Ovary (tissue), 3 donors: Measurements from ENCODE around the gene SHB.

Experiments used
- EP300 ChIP-seq: sonication (generic); formaldehyde crosslinking; IDR thresholded peaks from one replicate; pipeline ENCODE4 v1.6.1; 2017; ENCODE audit warnings: antibody characterized with exemption
- POLR2A ChIP-seq: fragments of 450-650 bp; IDR thresholded peaks from one replicate; pipeline ENCODE4 v1.6.1; 2017; ENCODE audit warnings: antibody characterized with exemption, mild to moderate bottlenecking, moderate library complexity
- TF ChIP-seq, protein P1 (sequence below), 3 donors: fragments of 450-650 bp in 2 of 3; fragments of 200-600 bp in 1 of 3; IDR thresholded peaks; one replicate each; pipeline versions ENCODE4 v1.5.1 to v1.8.0; 2016 to 2022; ENCODE audit warnings: antibody characterized with exemption in 3 of 3, mild to moderate bottlenecking in 1 of 3
- donor health status: DM: no; HTN: no; CAD: no.

DNA sequence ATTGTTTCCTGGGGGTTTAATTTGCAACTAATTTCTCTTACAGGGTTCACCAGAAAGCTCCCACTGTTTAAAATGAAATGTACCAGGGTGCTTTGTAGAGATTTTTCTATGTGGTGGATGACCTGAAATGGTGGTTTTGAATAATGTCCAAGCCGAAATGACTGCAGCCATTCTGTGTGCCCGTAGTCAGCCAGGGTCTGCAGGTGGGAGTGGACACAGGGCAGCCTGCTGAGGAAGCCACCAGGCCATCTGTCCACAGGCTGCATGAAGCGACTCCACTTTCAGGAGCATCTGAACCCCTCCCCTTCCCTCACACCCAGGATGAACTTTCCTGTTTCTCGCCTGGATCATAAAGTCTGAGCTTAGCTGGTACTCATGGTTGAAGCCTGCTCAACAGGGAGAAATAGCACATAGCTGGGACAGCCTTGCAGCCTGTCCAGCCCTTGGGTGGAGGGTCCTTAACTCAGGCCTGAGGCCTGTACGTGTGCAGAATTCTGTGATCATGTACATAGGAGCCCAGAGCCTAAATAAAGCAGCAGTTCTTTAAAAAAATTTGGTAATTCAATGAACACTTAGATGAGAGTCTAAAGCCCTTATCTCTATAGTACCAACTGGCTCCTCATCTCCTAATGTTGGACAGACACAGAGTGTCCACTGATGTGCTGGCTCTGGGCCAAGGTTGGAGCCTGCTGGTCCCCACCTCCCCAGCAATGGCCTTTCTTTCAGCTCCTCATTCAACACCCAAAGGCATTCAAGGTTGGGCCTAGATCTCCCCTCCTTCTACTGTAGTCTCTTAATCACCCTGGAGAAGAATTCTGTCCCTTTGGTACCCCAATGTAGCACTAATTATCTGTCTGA is 72.8 kb downstream of the SHB start:
- TF ChIP-seq, protein P1, sequence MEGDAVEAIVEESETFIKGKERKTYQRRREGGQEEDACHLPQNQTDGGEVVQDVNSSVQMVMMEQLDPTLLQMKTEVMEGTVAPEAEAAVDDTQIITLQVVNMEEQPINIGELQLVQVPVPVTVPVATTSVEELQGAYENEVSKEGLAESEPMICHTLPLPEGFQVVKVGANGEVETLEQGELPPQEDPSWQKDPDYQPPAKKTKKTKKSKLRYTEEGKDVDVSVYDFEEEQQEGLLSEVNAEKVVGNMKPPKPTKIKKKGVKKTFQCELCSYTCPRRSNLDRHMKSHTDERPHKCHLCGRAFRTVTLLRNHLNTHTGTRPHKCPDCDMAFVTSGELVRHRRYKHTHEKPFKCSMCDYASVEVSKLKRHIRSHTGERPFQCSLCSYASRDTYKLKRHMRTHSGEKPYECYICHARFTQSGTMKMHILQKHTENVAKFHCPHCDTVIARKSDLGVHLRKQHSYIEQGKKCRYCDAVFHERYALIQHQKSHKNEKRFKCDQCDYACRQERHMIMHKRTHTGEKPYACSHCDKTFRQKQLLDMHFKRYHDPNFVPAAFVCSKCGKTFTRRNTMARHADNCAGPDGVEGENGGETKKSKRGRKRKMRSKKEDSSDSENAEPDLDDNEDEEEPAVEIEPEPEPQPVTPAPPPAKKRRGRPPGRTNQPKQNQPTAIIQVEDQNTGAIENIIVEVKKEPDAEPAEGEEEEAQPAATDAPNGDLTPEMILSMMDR (IDR thresholded peaks at IDR 0.05): no peak
- no peak for TF ChIP-seq EP300
- TF ChIP-seq POLR2A: no peak
